ENCODE measurements around the gene IL1RAPL2.

GRCh38 chrX:105006996-105007395 is 441.0 kb downstream of the IL1RAPL2 start:
- no peak for TF ChIP-seq SMC3 (IDR thresholded peaks at IDR 0.05; ENCODE audit: low read depth, low read length)
- TF ChIP-seq FOS (IDR thresholded peaks at IDR 0.05; ENCODE audit: low read depth, low read length) = no peak
- TF ChIP-seq CTCF (conservative IDR thresholded peaks at IDR 0.05; ENCODE audit: low read depth, low read length) = no peak
